HEK293 (cell line): ENCODE measurements around the gene C19orf12.

Experiments
- RBAK ChIP-seq: fragments of 450-650 bp; formaldehyde crosslinking; IDR thresholded peaks from 2 replicates; pipeline ENCODE4 v1.5.1; 2016; ENCODE audit warnings: missing biosample characterization, missing genetic modification characterization
- YY1 ChIP-seq: fragments of 450-650 bp; formaldehyde crosslinking; IDR thresholded peaks from 2 replicates; pipeline ENCODE4 v1.5.1; 2018; ENCODE audit warnings: missing biosample characterization, missing genetic modification characterization
- ZNF223 ChIP-seq: fragments of 450-650 bp; formaldehyde crosslinking; IDR thresholded peaks from 2 replicates; pipeline ENCODE4 v1.5.1; 2016; ENCODE audit warnings: missing biosample characterization, missing genetic modification characterization
- ZNF274 ChIP-seq, 2 experiments: fragments of 200-500 bp in 1 of 2; fragments of 450-650 bp in 1 of 2; sonication (Bioruptor generic) in 1 of 2; formaldehyde crosslinking in 1 of 2; IDR thresholded peaks; 2 replicates each; pipeline versions ENCODE4 v1.5.1 to v1.6.1; 2014 to 2016; ENCODE audit warnings: borderline replicate concordance in 1 of 2, inconsistent platforms in 1 of 2, low read length in 1 of 2, missing biosample characterization in 1 of 2, missing genetic modification characterization in 1 of 2
- ZSCAN23 ChIP-seq: fragments of 450-650 bp; formaldehyde crosslinking; IDR thresholded peaks from 2 replicates; pipeline ENCODE4 v1.5.1; 2016; ENCODE audit warnings: missing biosample characterization, missing genetic modification characterization
- TF ChIP-seq, protein P1 (sequence below): fragments of 450-650 bp; formaldehyde crosslinking; IDR thresholded peaks from 2 replicates; pipeline ENCODE4 v1.5.1; 2016; ENCODE audit warnings: missing biosample characterization, missing genetic modification characterization
- TF ChIP-seq, protein P2 (sequence below): fragments of 450-650 bp; formaldehyde crosslinking; IDR thresholded peaks from 2 replicates; pipeline ENCODE4 v1.5.1; 2016; ENCODE audit warnings: missing biosample characterization, missing genetic modification characterization
- TF ChIP-seq, protein P3 (sequence below): fragments of 450-650 bp; IDR thresholded peaks from 2 replicates; pipeline ENCODE4 v1.5.1; 2018; ENCODE audit warnings: missing biosample characterization, mild to moderate bottlenecking, missing genetic modification characterization

- no peak for TF ChIP-seq RBAK (tag by site-specific recombination)
- TF ChIP-seq, protein P1, sequence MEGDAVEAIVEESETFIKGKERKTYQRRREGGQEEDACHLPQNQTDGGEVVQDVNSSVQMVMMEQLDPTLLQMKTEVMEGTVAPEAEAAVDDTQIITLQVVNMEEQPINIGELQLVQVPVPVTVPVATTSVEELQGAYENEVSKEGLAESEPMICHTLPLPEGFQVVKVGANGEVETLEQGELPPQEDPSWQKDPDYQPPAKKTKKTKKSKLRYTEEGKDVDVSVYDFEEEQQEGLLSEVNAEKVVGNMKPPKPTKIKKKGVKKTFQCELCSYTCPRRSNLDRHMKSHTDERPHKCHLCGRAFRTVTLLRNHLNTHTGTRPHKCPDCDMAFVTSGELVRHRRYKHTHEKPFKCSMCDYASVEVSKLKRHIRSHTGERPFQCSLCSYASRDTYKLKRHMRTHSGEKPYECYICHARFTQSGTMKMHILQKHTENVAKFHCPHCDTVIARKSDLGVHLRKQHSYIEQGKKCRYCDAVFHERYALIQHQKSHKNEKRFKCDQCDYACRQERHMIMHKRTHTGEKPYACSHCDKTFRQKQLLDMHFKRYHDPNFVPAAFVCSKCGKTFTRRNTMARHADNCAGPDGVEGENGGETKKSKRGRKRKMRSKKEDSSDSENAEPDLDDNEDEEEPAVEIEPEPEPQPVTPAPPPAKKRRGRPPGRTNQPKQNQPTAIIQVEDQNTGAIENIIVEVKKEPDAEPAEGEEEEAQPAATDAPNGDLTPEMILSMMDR (tag by site-specific recombination): no peak
- TF ChIP-seq, protein P2, sequence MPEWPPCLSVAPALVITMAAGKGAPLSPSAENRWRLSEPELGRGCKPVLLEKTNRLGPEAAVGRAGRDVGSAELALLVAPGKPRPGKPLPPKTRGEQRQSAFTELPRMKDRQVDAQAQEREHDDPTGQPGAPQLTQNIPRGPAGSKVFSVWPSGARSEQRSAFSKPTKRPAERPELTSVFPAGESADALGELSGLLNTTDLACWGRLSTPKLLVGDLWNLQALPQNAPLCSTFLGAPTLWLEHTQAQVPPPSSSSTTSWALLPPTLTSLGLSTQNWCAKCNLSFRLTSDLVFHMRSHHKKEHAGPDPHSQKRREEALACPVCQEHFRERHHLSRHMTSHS (tag by site-specific recombination): no peak
- no peak for TF ChIP-seq ZNF223 (tag by site-specific recombination)
- no peak for TF ChIP-seq YY1
- no peak for TF ChIP-seq ZNF274 (IDR thresholded peaks at IDR 0.05; ENCODE audit: low read length)
- no peak for TF ChIP-seq ZNF274 (tag by site-specific recombination; IDR thresholded peaks at IDR 0.05; ENCODE audit: borderline replicate concordance)
- TF ChIP-seq, protein P3, sequence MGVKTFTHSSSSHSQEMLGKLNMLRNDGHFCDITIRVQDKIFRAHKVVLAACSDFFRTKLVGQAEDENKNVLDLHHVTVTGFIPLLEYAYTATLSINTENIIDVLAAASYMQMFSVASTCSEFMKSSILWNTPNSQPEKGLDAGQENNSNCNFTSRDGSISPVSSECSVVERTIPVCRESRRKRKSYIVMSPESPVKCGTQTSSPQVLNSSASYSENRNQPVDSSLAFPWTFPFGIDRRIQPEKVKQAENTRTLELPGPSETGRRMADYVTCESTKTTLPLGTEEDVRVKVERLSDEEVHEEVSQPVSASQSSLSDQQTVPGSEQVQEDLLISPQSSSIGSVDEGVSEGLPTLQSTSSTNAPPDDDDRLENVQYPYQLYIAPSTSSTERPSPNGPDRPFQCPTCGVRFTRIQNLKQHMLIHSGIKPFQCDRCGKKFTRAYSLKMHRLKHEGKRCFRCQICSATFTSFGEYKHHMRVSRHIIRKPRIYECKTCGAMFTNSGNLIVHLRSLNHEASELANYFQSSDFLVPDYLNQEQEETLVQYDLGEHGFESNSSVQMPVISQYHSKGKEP (tag by site-specific recombination): no peak
- TF ChIP-seq ZSCAN23 (tag by site-specific recombination): no peak
Measured at GRCh38 chr19:29750001-29750400, 34.9 kb upstream of the C19orf12 start.
